ENCODE measurements around the gene CAP1. TPM values are rescaled to one million over a fixed set of nuclear protein-coding genes. Genes with fewer than 3 reads are reported as not detected.
"Not testable (repeated sequence)": the region's sequence is repeated elsewhere in the genome, so short reads cannot be mapped to it uniquely, and the experiment has no call there.

Gene CAP1
- total RNA-seq, 2 donors from 2014 or later: 423 to 738 TPM

DNA sequence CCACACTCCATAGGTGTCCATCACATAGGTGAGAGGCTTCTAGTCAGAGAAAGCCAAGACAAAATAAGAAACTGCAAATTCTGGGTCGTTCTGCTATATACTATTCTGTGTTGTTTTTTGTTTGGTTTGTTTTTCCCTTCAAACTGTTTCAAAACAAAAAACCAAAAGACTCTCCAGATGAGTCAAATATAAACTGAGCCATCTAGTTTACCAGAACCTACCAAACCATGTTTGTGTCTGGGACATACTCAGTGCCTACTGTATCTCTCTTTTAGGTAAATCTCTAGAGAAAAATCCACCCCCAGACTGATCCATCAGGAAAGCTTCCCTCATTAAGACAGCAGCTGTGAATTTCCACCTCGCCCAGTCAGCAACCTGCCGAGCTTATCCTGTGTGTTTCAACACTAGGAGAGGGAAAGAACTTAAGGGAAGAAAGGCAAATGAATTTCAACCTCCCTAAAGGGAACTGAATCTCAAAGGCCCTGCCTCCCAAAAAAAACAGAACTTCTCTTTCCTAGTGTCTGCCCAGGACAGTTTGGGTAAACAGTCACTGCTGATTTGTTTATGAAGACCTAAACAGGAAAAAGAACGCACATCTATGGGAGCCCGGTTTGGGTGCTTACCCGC lies 39.4 kb downstream of the CAP1 start:
- peaks cover under 1 to 2% of the 10 kb centered on the region in 2 donors for H3K4me1 Mint-ChIP-seq (ENCODE audit: low read depth in 2 of 2)
- H3K36me3 Mint-ChIP-seq: no peaks in the 10 kb centered on the region
- peak overlapping the region in 1 of 2 donors; percentile 61 for H3K27ac Mint-ChIP-seq
- H3K9me3 Mint-ChIP-seq: no peaks in the 10 kb centered on the region
- no peak for DNase-seq (ENCODE audit: low spot score)
- no peak overlapping the region for H3K4me3 Mint-ChIP-seq
- ATAC-seq: no peak
- no peaks in the 10 kb centered on the region for H3K27me3 Mint-ChIP-seq

DNA sequence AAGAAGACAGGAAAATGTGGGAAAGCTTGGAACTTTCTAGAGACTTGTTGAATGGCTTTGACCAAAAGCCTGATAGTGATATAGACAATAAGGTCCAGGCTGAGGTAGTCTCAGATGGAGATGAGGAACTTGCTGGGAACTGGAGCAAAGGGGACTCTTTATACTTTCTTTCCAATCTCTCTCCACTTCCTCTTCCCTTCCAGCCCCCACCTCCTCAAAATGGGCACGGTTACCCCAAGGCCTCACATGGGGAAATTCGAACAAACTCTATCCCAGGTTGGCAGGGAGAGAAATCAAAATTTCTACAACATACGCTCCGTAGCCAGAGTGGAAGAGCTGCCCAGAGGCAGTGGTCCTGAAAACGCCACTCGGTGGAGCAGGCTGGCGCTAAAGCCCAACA lies 41.3 kb downstream of the CAP1 start:
- H3K27me3 Mint-ChIP-seq: no peaks in the 10 kb centered on the region
- peaks cover 2 to 8% of the 10 kb centered on the region in 2 donors for H3K4me1 Mint-ChIP-seq (ENCODE audit: low read depth in 2 of 2)
- no peak overlapping the region for H3K27ac Mint-ChIP-seq
- no peak overlapping the region for H3K4me3 Mint-ChIP-seq
- no peak for ATAC-seq
- no peaks in the 10 kb centered on the region for H3K36me3 Mint-ChIP-seq
- no peaks in the 10 kb centered on the region for H3K9me3 Mint-ChIP-seq
- DNase-seq (ENCODE audit: low spot score): no peak

DNA sequence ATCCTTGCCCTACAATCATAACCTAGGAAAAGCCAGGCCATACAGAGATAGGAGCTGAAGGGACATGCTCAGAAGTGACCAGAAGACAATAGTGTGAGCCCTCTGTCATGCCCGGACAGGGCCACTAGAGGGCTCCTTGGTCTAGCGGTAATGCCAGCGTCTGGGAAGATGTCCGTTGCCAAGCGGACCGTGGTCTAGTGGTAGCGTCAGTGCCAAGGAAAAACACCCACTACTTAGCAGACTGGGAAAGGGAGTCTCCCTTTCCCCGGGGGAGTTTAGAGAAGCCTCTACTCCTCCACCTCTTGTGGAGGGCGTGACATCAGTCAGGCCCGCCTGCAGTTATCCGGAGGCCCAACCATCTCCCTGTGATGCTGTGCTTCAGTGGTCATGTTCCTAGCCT lies 44.2 kb downstream of the CAP1 start:
- DNase-seq (ENCODE audit: low spot score): peak; percentile 62
- not testable (repeated sequence) for ATAC-seq; H3K4me3 Mint-ChIP-seq; H3K36me3 Mint-ChIP-seq; H3K27me3 Mint-ChIP-seq; H3K27ac Mint-ChIP-seq; H3K9me3 Mint-ChIP-seq; H3K4me1 Mint-ChIP-seq (ENCODE audit: low read depth in 2 of 2)

DNA sequence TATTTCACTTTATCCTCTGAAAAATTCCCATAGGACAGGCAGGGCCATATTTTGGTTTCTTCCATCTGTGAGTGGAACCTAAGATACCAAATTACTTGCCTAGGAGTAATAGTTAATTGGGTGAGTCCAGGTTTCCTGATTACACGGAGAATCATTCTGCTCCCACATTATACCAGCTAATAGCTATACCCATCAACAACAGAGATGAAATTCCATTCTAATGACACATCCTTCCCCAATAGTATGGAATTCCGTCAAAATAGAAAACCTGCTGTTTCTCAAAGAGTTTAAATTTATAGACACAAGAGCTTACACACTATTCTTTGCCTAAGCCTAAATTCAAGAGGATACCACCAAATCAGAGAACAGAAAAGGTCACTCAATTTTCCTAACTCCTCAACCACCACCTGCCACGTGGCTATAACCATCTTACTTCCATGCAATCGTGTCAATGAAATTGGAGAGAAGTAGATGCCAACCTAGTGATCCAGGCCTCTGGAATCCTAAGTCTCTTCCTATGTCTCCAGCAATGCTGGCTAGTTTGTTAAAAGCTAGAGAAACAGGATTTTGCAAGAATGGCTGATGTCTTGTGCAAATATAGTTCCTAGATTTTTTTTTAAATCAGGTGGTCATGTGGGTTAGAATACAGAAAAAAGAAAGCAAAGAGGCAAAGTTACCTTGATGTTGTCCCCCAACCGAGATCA lies 50.3 kb downstream of the CAP1 start:
- Mint-ChIP-seq H3K4me3 (no peak overlapping the region), H3K9me3 (no peaks in the 10 kb centered on the region), H3K27ac (no peak overlapping the region), H3K27me3 (no peaks in the 10 kb centered on the region), H3K36me3 (peaks cover 21% of the 10 kb centered on the region), H3K4me1 (ENCODE audit: low read depth in 2 of 2) (peaks cover 8% of the 10 kb centered on the region in 2 donors)
- no peak for ATAC-seq
- DNase-seq (ENCODE audit: low spot score): no peak

DNA sequence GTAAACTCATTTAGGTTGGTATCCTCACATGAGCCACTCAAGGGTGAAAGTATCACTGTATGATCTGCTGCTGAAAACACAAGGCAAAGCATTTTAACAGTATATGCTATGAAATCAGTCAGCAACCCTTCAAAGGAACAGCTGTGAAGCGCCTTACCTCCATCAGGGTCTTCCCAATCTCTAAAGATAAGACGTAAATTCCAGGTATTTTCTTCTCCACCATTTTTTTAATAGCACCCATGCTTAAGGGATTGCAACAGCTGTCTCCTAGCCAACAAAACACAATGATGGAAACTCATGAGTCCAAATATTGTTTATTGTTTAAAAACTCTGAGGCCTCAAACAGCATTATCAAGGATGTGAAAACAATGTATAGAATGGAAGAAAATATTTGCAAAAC lies 51.7 kb downstream of the CAP1 start:
- Mint-ChIP-seq H3K4me3 (no peak overlapping the region), H3K27ac (no peak overlapping the region), H3K27me3 (no peaks in the 10 kb centered on the region), H3K36me3 (peaks cover 23% of the 10 kb centered on the region), H3K9me3 (no peaks in the 10 kb centered on the region), H3K4me1 (ENCODE audit: low read depth in 2 of 2) (peaks cover 15 to 20% of the 10 kb centered on the region in 2 donors)
- ATAC-seq (no peak), DNase-seq (ENCODE audit: low spot score) (no peak)

DNA sequence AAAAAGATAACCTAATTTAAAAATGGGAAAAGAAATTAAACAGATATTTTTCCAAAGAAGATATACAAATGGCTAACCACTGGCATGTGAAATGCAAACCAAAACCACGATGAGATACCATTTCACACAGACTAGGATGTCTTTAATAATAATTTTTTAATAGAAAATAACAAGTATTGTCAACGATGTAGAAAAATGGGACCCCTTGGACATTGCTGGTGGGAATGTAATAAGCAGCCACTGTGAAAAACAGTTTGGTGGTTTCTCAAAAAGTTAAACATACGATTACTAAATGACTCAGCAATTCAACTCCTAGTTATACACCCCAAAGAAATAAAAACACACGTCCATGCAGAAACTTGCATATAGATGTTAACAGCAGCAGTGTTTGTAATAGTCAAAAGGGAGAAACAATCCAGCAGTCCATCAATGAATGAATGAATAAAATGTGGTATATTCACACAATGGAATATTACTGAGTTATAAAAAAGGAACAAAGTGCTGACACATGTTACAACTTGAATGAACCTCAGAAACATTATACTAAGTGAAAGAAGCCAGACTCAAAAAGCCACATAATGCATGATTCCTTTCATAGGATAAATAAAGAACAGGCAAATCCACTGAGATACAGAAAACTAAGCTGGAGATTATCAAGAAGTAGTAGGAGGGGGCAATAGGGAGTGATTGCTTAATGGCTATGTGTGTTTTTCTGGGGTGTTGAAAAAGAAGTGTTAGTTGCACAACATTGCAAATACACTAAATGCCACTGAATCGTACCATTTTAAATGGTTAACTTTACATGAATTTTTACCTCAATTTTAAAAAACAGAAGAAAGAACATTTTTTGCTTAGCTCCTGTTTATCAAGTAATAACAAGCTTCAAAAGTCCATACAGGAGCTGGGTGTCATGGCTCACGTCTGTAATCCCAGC lies 52.4 kb downstream of the CAP1 start:
- Mint-ChIP-seq H3K4me1 (ENCODE audit: low read depth in 2 of 2) (peaks cover 21 to 26% of the 10 kb centered on the region in 2 donors), H3K27ac (no peak overlapping the region), H3K36me3 (peaks cover 18% of the 10 kb centered on the region), H3K4me3 (no peak overlapping the region), H3K9me3 (no peaks in the 10 kb centered on the region), H3K27me3 (peaks cover 3 to 5% of the 10 kb centered on the region in 2 donors)
- DNase-seq (ENCODE audit: low spot score) (no peak), ATAC-seq (no peak)

DNA sequence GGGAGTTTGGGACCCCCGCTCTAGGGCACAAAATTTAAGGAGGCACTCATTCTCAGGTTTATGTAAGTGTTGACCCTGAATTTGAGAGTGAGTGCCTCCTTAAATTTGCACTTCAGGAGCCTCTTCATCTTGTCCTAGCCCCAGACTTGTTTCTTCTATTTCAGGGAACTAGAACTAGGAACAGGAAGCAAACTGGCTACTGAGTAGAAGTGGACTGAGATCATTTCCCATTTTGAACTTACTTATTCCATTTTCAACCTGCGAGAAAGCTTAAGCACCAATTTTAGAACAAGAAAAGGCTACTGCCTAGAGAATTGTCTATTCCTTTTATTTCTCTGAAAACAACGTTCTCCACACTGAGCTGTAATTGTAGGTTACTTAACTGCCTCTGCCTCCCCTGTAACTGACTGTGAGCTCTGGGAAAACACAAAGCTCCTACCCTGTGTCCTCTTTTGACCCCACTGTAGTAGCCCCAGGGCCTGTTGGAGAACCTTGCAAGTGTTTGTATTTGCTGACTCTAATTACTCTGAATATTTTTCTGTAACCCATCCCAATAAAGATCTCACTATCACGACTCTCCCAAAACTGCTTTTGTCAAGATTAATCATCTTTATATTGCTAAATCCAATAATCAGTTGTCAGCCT lies 54.1 kb downstream of the CAP1 start:
- H3K4me1 Mint-ChIP-seq (ENCODE audit: low read depth in 2 of 2): peaks cover 21 to 26% of the 10 kb centered on the region in 2 donors
- ATAC-seq: no peak
- H3K9me3 Mint-ChIP-seq: no peaks in the 10 kb centered on the region
- DNase-seq (ENCODE audit: low spot score): no peak
- no peak overlapping the region for H3K4me3 Mint-ChIP-seq
- peaks cover 18% of the 10 kb centered on the region for H3K36me3 Mint-ChIP-seq
- peaks cover 3 to 5% of the 10 kb centered on the region in 2 donors for H3K27me3 Mint-ChIP-seq
- H3K27ac Mint-ChIP-seq: no peak overlapping the region

DNA sequence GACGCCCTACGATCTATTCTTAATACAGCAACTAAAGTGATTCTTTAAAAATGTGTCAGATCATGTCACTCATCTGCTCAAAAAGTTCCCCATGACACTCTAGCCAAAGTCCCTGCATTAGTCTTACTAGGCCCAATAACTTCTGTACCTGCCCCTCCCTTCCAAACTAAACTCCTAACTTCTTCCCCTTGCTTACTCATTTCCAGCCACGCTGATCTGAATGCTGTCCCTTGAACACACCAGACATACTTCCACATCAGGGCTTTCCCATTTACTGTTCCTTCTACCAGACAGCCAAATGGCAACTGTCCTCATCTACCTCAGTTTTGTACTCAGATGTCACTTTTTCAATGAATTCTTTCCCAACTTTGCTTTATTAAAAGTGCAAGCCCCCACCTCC lies 55.3 kb downstream of the CAP1 start:
- DNase-seq (ENCODE audit: low spot score) (no peak), ATAC-seq (no peak)
- peak overlapping the region; percentile 94 for H3K4me3 Mint-ChIP-seq
- no peaks in the 10 kb centered on the region for H3K9me3 Mint-ChIP-seq
- no peak overlapping the region for H3K27ac Mint-ChIP-seq
- H3K27me3 Mint-ChIP-seq: peaks cover 3 to 5% of the 10 kb centered on the region in 2 donors
- peaks cover 21 to 26% of the 10 kb centered on the region in 2 donors for H3K4me1 Mint-ChIP-seq (ENCODE audit: low read depth in 2 of 2)
- peaks cover 16% of the 10 kb centered on the region for H3K36me3 Mint-ChIP-seq

DNA sequence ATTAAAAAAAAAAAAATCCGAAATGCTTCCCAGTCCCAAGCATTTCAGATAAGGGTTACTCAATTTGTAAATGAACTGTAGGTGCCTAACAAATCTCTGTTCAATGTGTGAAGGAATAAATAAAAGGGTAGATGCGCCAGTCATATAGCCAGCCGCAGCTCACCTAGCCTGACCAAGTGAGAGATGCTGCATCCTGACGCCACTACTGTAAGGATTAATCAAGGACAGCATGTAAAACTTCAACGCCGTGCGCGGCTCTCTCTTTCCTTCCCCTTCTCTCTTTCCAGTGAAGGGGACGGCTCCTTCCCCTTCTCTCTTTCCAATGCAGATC lies 56.1 kb downstream of the CAP1 start:
- ATAC-seq: peak; percentile 55 to 74
- no peaks in the 10 kb centered on the region for H3K9me3 Mint-ChIP-seq

DNA sequence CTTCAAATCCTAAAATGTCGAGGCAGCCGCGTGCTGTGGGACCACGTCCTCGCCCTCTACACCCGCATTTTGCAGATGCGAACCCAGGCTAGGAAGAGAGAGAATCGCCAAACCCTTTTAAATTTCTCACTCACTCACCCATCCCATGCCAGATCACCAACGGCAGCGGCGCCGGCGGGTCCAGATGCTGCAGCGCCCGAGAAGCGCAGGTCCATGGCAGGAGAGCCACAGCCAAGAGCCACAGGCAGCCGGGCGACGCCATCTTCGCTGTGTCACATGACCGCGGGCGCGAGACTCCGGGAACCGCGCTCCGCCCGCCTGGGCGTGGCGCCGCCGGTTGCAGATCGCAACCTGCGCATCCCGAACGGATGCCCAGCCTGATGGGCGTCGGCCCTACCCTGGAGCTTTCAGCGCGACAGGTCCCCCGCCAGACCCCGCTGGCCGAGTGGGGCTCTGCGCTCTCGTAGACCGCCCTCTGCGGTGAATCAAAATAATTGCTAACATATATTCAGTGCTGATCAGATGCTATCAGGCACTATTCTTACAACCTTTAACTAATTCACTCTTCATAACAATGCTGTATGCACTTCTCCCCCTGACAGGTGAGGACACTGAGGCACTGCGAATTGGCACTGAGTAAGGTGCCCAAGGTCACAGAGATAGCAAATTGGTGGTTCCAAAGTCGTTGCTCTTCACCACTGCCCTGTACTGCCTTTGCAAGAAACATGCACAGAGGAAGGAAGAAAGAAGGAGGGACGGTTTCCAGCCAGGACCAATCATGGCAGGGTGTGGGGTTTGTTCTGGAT lies 56.7 kb downstream of the CAP1 start, which contains the start of gene PPT1:
PPT1 (minus strand) TSS at position 276 of the 806 bp plus-strand sequence; CDS start at position 262, 14 bp downstream.
- Mint-ChIP-seq H3K27ac (peak within 1 kb of the TSS; percentile 65 to 79), H3K9me3 (no peaks in the 10 kb centered on the region), H3K4me1 (ENCODE audit: low read depth in 2 of 2) (peaks cover 21 to 26% of the 10 kb centered on the region in 2 donors), H3K36me3 (peaks cover 17% of the 10 kb centered on the region), H3K4me3 (peak within 1 kb of the TSS; percentile 94), H3K27me3 (peaks cover 12% of the 10 kb centered on the region in 2 donors)
- ATAC-seq (peak; percentile 96 to 97), DNase-seq (ENCODE audit: low spot score) (peak; percentile 83)

More for the DNA sequence above, 56.1 kb downstream of the CAP1 start:
- no peak for DNase-seq (ENCODE audit: low spot score)
- H3K4me3 Mint-ChIP-seq: peak overlapping the region; percentile 94
- H3K36me3 Mint-ChIP-seq: peaks cover 13% of the 10 kb centered on the region
- H3K27me3 Mint-ChIP-seq: peaks cover 6% of the 10 kb centered on the region in 2 donors
- peak overlapping the region; percentile 65 to 79 for H3K27ac Mint-ChIP-seq
- peaks cover 21 to 26% of the 10 kb centered on the region in 2 donors for H3K4me1 Mint-ChIP-seq (ENCODE audit: low read depth in 2 of 2)

DNA sequence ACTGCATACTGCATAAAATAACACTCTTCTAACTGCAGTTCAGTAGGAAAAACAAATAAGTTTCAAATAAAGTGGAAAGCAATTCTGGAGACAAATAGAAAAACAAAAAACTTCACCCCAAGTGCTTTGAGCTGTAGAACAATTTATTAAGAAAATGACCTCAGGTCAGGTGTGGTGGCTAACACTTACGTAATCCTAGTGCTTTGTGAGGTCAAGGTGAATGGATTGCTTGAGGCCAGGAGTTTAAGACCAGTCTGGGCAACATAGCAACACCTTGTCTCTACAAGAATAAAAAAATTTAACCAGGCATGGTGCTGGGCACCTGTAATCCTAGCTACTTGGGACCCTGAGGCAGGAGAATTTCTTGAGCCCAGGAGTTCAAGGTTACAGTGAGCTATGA lies 61.5 kb downstream of the CAP1 start:
- peaks cover 6 to 7% of the 10 kb centered on the region in 2 donors for H3K4me1 Mint-ChIP-seq (ENCODE audit: low read depth in 2 of 2)
- H3K4me3 Mint-ChIP-seq: no peak overlapping the region
- H3K9me3 Mint-ChIP-seq: no peaks in the 10 kb centered on the region
- H3K36me3 Mint-ChIP-seq: peaks cover 13% of the 10 kb centered on the region
- peaks cover 15 to 21% of the 10 kb centered on the region in 2 donors for H3K27me3 Mint-ChIP-seq
- no peak overlapping the region for H3K27ac Mint-ChIP-seq
- DNase-seq (ENCODE audit: low spot score) (no peak), ATAC-seq (no peak)

DNA sequence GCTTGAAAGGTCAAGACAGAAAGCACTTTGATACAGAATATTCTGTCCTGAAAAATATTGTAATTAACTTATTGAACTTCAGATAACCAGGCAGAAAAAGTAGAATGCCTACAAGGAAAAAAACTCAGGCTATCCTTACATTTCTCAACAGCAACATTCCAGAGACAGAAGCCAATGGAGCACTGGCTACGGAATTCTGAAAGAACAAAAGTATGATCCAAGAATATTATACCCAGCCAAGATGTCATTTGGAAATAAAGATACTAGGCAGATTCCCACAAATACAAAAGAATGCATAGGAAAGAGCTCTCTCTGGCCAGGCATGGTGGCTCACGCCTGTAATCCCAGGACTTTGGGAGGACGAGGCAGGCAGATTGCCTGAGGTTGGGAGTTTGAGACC lies 62.4 kb downstream of the CAP1 start:
- Mint-ChIP-seq H3K27me3 (peaks cover 17% of the 10 kb centered on the region in 2 donors), H3K27ac (no peak overlapping the region), H3K9me3 (no peaks in the 10 kb centered on the region), H3K36me3 (peaks cover 13% of the 10 kb centered on the region), H3K4me3 (no peak overlapping the region), H3K4me1 (ENCODE audit: low read depth in 2 of 2) (no peaks in the 10 kb centered on the region)
- ATAC-seq (no peak), DNase-seq (ENCODE audit: low spot score) (no peak)

DNA sequence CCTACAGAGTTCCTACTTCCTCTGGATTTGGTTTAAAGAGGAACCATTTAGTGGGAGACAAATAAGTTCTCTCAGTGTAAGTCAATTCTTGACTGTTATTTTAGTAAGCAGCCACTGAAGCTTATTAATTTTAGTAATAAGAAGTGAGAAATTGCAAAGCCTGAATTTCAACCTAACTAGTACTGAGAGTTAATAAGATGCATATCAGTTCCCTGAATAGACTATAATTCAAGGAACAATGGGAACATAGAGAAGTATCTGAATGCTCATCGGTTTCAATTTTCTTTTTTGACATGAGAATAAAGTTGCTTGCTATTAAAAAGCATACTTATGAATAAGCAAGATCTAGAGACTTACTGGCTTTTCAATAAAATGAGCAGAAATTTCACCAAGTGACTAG lies 64.5 kb downstream of the CAP1 start:
- no peak for DNase-seq (ENCODE audit: low spot score)
- Mint-ChIP-seq H3K27me3 (peaks cover 25 to 27% of the 10 kb centered on the region in 2 donors), H3K36me3 (peaks cover 20% of the 10 kb centered on the region), H3K4me1 (ENCODE audit: low read depth in 2 of 2) (no peaks in the 10 kb centered on the region), H3K9me3 (peaks cover 4% of the 10 kb centered on the region), H3K27ac (no peak overlapping the region), H3K4me3 (peak overlapping the region; percentile 4)
- ATAC-seq: no peak
